Heart left ventricle (tissue), 16 donors: ENCODE measurements around the gene TRAPPC3. TPM values are rescaled to one million over a fixed set of nuclear protein-coding genes. Genes with fewer than 3 reads are reported as not detected.

Source experiments
- ATAC-seq, 4 donors: fragments of 200-7000 bp; cut with Tn5 transposase; one replicate each; pipeline ENCODE4 v1.9.1; 2020 to 2022; ENCODE audit warnings: moderate library complexity in 4 of 4, mild to moderate bottlenecking in 3 of 4, moderate number of reproducible peaks in 1 of 4
- DNase-seq, 5 donors: peaks; one replicate each; pipeline ENCODE4 v3.0.0-alpha.2; 2020
- H3K27ac ChIP-seq, 12 donors: fragments of 200-600 bp; sonication (generic) in 4 of 12; one replicate each; pipeline versions ENCODE4 v1.5.0 to v1.8.0; 2016 to 2022; ENCODE audit warnings: mild to moderate bottlenecking in 2 of 12
- H3K27me3 ChIP-seq, 9 donors: fragments of 200-600 bp; sonication (generic) in 2 of 9; one replicate each; pipeline versions ENCODE4 v1.5.1 to v1.8.0; 2016 to 2022; ENCODE audit warnings: mild to moderate bottlenecking in 3 of 9
- H3K36me3 ChIP-seq, 9 donors: fragments of 200-600 bp; sonication (generic) in 2 of 9; one replicate each; pipeline versions ENCODE4 v1.5.0 to v1.8.0; 2018 to 2022; ENCODE audit warnings: mild to moderate bottlenecking in 2 of 9
- H3K4me1 ChIP-seq, 12 donors: fragments of 200-600 bp; sonication (generic) in 4 of 12; one replicate each; pipeline versions ENCODE4 v1.5.0 to v1.8.0; 2016 to 2022; ENCODE audit warnings: mild to moderate bottlenecking in 3 of 12
- H3K4me3 ChIP-seq, 12 donors: fragments of 200-600 bp; sonication (generic) in 4 of 12; one replicate each; pipeline versions ENCODE4 v1.5.0 to v1.8.0; 2017 to 2022; ENCODE audit warnings: mild to moderate bottlenecking in 9 of 12, moderate library complexity in 4 of 12
- H3K9me3 ChIP-seq, 12 donors: fragments of 200-600 bp; sonication (generic) in 4 of 12; one replicate each; pipeline versions ENCODE4 v1.5.0 to v1.8.0; 2016 to 2022; ENCODE audit warnings: mild to moderate bottlenecking in 1 of 12
- POLR2A ChIP-seq, 2 donors: fragments of 450-650 bp; IDR thresholded peaks; one replicate each; pipeline ENCODE4 v1.6.1; 2017; ENCODE audit warnings: antibody characterized with exemption in 2 of 2, mild to moderate bottlenecking in 2 of 2, moderate library complexity in 2 of 2
- WGBS, 4 donors: extraction: QIAGEN DNeasy Blood & Tissue Kit in 2 of 4; methylation state at CpG; one replicate each; pipeline versions ENCODE4 v1.1.5 to v1.1.7; 2013 to 2018; 5-methylcytosine and 5-hydroxymethylcytosine counted together
- intact Hi-C, 10 donors: fragments of 100-400 bp; cut with DNase I; formaldehyde crosslinking; loops; one replicate each; pipeline versions ENCODE4 v1.11.1 to v1.14.2; 2022
- polyA plus RNA-seq, 2 donors: library from polyadenylated mRNA; stranded (reverse); fragments of 200-250 nt; gene quantifications; one replicate each; pipeline ENCODE4 v1.2.3, GENCODE V29; 2013
- total RNA-seq, 9 donors: library from RNA; depleted of rRNA in 2 of 9; stranded (reverse); fragments of >200 nt in 2 of 9; fragmentation: NEBNext Ultra II Directional in 3 of 9; extraction: Animal tissue kit (Norgen Biotek cat#: 25700) in 3 of 9; gene quantifications; one replicate each; pipeline versions ENCODE4 v1.1.0 to v1.2.4, GENCODE V29; 2016 to 2023
- TF ChIP-seq, protein P1 (sequence below), 12 donors: fragments of 200-600 bp; sonication (generic) in 4 of 12; IDR thresholded peaks; one replicate each; pipeline versions ENCODE4 v1.5.0 to v1.8.0; 2018 to 2022; ENCODE audit warnings: antibody characterized with exemption in 12 of 12, mild to moderate bottlenecking in 5 of 12
- donor health status: ischemic (EF 13 %, LVEDD 7.1; RV severe dilation, severe dysfunction).
- donor health status: healthy with polysubstance abuse.
- donor health status: DM: no; HTN: yes; CAD: no.
- donor health status: DM: no; HTN: no; CAD: no.
- donor health status: ischemic (EF 25% LVEDD 6.9; RV normal size, moderate dysfunction).
- donor health status: ischemic (EF 25% LVEDD 5.7; RV mildly dilated, moderate dysfunction).
- donor health status: healthy.
- donor health status: DM: yes; HTN: yes; CAD: no.
- donor health status: ischemic (EF 35%, LVEDD 5.7; RV mildly dilated, moderate dysfunction).
- donor health status: nonischemic (EF 11% LVEDD 7.7; RV severe dilation, severe dysfunction).
- donor health status: DM: yes; HTN: yes; CAD: no.
- donor health status: PGD.
- donor health status: ischemic (EF 29% LVEDD 5.4; RV normal size, mild dysfunction).
- donor health status: nonischemic (EF 23%, LVEDD 6.1; RV moderate dilation, normal function).

Gene TRAPPC3
- total and polyA plus RNA-seq, 11 donors, result 40.8 to 89.6 (median 52.9) TPM

- intact Hi-C loops, result loop anchor here in 3 of 10 donors (5.0 to 10.0 kb wide), 3 partner anchors 205 to 235 kb away; partner anchors contain the start of gene AGO1 (in 1 of the 3)
- peak overlapping the region; percentile 78 to 95 (median 90) for H3K27ac ChIP-seq
- peaks cover 0 to 15% (median 0%) of the 10 kb centered on the region in 9 donors for H3K27me3 ChIP-seq
- H3K4me3 ChIP-seq, result peak overlapping the region; percentile 59 to 100 (median 94)
- 6 to 10% (median 8%) methylated on average over 32 of the region's 32 CpGs for WGBS, 4 donors
- no peak for TF ChIP-seq POLR2A (IDR thresholded peaks at IDR 0.05)
- TF ChIP-seq, protein P1, sequence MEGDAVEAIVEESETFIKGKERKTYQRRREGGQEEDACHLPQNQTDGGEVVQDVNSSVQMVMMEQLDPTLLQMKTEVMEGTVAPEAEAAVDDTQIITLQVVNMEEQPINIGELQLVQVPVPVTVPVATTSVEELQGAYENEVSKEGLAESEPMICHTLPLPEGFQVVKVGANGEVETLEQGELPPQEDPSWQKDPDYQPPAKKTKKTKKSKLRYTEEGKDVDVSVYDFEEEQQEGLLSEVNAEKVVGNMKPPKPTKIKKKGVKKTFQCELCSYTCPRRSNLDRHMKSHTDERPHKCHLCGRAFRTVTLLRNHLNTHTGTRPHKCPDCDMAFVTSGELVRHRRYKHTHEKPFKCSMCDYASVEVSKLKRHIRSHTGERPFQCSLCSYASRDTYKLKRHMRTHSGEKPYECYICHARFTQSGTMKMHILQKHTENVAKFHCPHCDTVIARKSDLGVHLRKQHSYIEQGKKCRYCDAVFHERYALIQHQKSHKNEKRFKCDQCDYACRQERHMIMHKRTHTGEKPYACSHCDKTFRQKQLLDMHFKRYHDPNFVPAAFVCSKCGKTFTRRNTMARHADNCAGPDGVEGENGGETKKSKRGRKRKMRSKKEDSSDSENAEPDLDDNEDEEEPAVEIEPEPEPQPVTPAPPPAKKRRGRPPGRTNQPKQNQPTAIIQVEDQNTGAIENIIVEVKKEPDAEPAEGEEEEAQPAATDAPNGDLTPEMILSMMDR (IDR thresholded peaks at IDR 0.05), result no peak
- H3K9me3 ChIP-seq, result no peaks in the 10 kb centered on the region
- peaks cover 0 to 49% (median 28%) of the 10 kb centered on the region in 12 donors for H3K4me1 ChIP-seq
- DNase-seq (no peak), ATAC-seq (no peak)
- H3K36me3 ChIP-seq, result peaks cover 4 to 40% (median 37%) of the 10 kb centered on the region in 9 donors
Observed at GRCh38 chr1:36089393-36090121, 59.7 kb downstream of the TRAPPC3 start.

GRCh38 chr1:36088577-36089392 is 60.5 kb downstream of the TRAPPC3 start, which contains the start of gene ADPRS:
ADPRS (plus strand) TSS chr1:36088892; CDS start chr1:36088905, 13 bp downstream.
- 0 to 1% (median 1%) methylated on average over 6 to 84 of the region's 84 CpGs for WGBS, 4 donors
- peak; percentile 90 to 94 (median 92) for DNase-seq

GRCh38 chr1:36088265-36088576 is 61.1 kb downstream of the TRAPPC3 start:
- no peak for TF ChIP-seq POLR2A (IDR thresholded peaks at IDR 0.05)
- TF ChIP-seq, protein P1 (IDR thresholded peaks at IDR 0.05), result no peak
- no peak for DNase-seq
- H3K9me3 ChIP-seq, result no peaks in the 10 kb centered on the region
- H3K4me3 ChIP-seq, result peak overlapping the region; percentile 59 to 100 (median 94)
- H3K27ac ChIP-seq, result peak overlapping the region in 11 of 12 donors; percentile 81 to 95 (median 92)
- WGBS, 4 donors, result 27 to 45% (median 32%) methylated on average over 4 to 8 of the region's 8 CpGs
- ATAC-seq, result peak in 1 of 4 donors; percentile 12
- peaks cover 4 to 27% (median 23%) of the 10 kb centered on the region in 9 donors for H3K36me3 ChIP-seq
- intact Hi-C loops, result loop anchor here in 3 of 10 donors (5.0 to 10.0 kb wide), 3 partner anchors 203 to 233 kb away; partner anchors contain the start of gene AGO1 (in 1 of the 3)
- peaks cover 0 to 47% (median 23%) of the 10 kb centered on the region in 12 donors for H3K4me1 ChIP-seq
- H3K27me3 ChIP-seq, result peaks cover 0 to 26% (median 5%) of the 10 kb centered on the region in 9 donors

More at GRCh38 chr1:36088577-36089392, 60.5 kb downstream of the TRAPPC3 start, which contains the start of gene ADPRS:
- Histone ChIP-seq H3K27ac (peak within 1 kb of the TSS; percentile 78 to 95 (median 90)), H3K27me3 (peaks cover 0 to 23% (median 5%) of the 10 kb centered on the region in 9 donors), H3K9me3 (no peaks in the 10 kb centered on the region), H3K36me3 (peaks cover 4 to 32% (median 29%) of the 10 kb centered on the region in 9 donors), H3K4me3 (peak within 1 kb of the TSS; percentile 59 to 100 (median 94)), H3K4me1 (peaks cover 0 to 50% (median 27%) of the 10 kb centered on the region in 12 donors)
- TF ChIP-seq POLR2A (IDR thresholded peaks at IDR 0.05), result peak in 1 of 2 donors; percentile 91
- TF ChIP-seq, protein P1 (IDR thresholded peaks at IDR 0.05), result peak; percentile 97 to 100 (median 98)
- peak; percentile 73 to 93 (median 92) for ATAC-seq
- intact Hi-C loops, result loop anchor here in 3 of 10 donors (5.0 to 10.0 kb wide), 3 partner anchors 204 to 234 kb away; partner anchors contain the start of gene AGO1 (in 1 of the 3)
